Measurements from ENCODE around the gene CR1L.

CR1L gene

GRCh38 chr1:207649865-207650580 lies 5.1 kb downstream of the CR1L start:
- H3K9me2 ChIP-seq (ENCODE audit: low read depth, low read length) = no peaks in the 10 kb centered on the region
- no peak overlapping the region for H3K4me2 ChIP-seq (ENCODE audit: low read length)
- no peaks in the 10 kb centered on the region for H3K4me1 ChIP-seq (ENCODE audit: insufficient read depth, low read length, severe bottlenecking)
- TF ChIP-seq CTCF (IDR thresholded peaks at IDR 0.05; ENCODE audit: low read length) (no peak), EZH2 (IDR thresholded peaks at IDR 0.05; ENCODE audit: borderline replicate concordance, low read length) (no peak)
- H3K4me3 ChIP-seq (ENCODE audit: low read depth, low read length, poor library complexity, severe bottlenecking) = no peak overlapping the region
- no peaks in the 10 kb centered on the region for H3K27me3 ChIP-seq (ENCODE audit: insufficient read depth, low read length)
- no peaks in the 10 kb centered on the region for H3K36me3 ChIP-seq (ENCODE audit: insufficient read depth, low read length)
- H3K79me2 ChIP-seq (ENCODE audit: insufficient read depth, low read length) = no peaks in the 10 kb centered on the region
- H3K27ac ChIP-seq (ENCODE audit: low read depth, low read length, poor library complexity, severe bottlenecking) = no peak overlapping the region
- H2AFZ ChIP-seq (ENCODE audit: low read length) = no peak overlapping the region
- no peaks in the 10 kb centered on the region for H3F3A ChIP-seq (ENCODE audit: insufficient read depth, low read length)
- H3K9me3 ChIP-seq (ENCODE audit: low read length) = no peaks in the 10 kb centered on the region
- H4K20me1 ChIP-seq (ENCODE audit: insufficient read depth, low read length) = no peaks in the 10 kb centered on the region
- no peak overlapping the region for H3K9ac ChIP-seq (ENCODE audit: low read length)

DNA sequence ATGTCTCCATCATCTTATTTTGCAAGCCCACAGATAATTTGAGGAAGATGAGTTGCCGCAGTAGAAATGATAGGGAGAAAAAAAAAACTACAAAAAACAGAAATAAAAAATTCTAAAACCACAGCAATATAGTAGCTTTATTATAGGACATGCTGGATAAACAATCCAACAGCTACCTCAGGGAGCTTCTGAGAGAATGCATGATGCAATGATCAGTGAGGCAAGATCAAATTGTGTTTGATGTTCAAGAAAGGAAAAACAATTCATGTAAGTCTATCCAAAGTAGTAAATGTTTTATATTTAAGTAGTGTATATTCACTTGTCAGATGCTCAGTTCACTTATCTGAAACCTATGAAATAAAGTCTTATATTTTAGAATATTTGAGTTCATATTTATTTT lies 6.7 kb downstream of the CR1L start:
- Histone ChIP-seq H3K4me1 (ENCODE audit: insufficient read depth, low read length, severe bottlenecking) (no peaks in the 10 kb centered on the region), H3K79me2 (ENCODE audit: insufficient read depth, low read length) (no peaks in the 10 kb centered on the region), H3K9me3 (ENCODE audit: low read length) (no peaks in the 10 kb centered on the region), H3K4me3 (ENCODE audit: low read depth, low read length, poor library complexity, severe bottlenecking) (no peak overlapping the region), H3K27me3 (ENCODE audit: insufficient read depth, low read length) (no peaks in the 10 kb centered on the region), H3K27ac (ENCODE audit: low read depth, low read length, poor library complexity, severe bottlenecking) (no peak overlapping the region), H3K4me2 (ENCODE audit: low read length) (no peak overlapping the region), H3K9me2 (ENCODE audit: low read depth, low read length) (no peaks in the 10 kb centered on the region), H2AFZ (ENCODE audit: low read length) (no peak overlapping the region), H3K9ac (ENCODE audit: low read length) (no peak overlapping the region), H3F3A (ENCODE audit: insufficient read depth, low read length) (no peaks in the 10 kb centered on the region), H4K20me1 (ENCODE audit: insufficient read depth, low read length) (no peaks in the 10 kb centered on the region), H3K36me3 (ENCODE audit: insufficient read depth, low read length) (no peaks in the 10 kb centered on the region)
- TF ChIP-seq CTCF (IDR thresholded peaks at IDR 0.05; ENCODE audit: low read length) = no peak
- no peak for TF ChIP-seq EZH2 (IDR thresholded peaks at IDR 0.05; ENCODE audit: borderline replicate concordance, low read length)

DNA sequence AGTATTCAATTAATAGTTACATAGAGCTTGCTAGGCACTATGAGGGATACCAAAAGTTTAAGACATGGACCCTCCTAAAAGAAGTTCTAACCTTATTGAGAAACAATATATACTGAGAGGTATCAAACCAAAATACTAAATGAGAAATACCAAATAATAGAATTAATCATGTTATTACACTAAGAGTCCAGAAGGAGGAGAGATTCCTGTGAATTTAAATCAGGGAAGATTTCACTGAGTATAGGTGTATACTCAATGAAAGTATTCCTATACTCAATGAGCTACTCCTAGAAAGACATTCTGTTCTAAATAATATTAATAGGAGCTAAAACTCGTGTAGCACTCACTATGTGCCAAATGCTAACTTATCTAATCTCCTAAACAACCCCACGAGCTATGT lies 9.4 kb downstream of the CR1L start:
- H3K4me3 ChIP-seq (ENCODE audit: low read depth, low read length, poor library complexity, severe bottlenecking) = no peak overlapping the region
- no peak overlapping the region for H2AFZ ChIP-seq (ENCODE audit: low read length)
- H4K20me1 ChIP-seq (ENCODE audit: insufficient read depth, low read length) = no peaks in the 10 kb centered on the region
- no peaks in the 10 kb centered on the region for H3F3A ChIP-seq (ENCODE audit: insufficient read depth, low read length)
- H3K4me1 ChIP-seq (ENCODE audit: insufficient read depth, low read length, severe bottlenecking) = no peaks in the 10 kb centered on the region
- no peak overlapping the region for H3K9ac ChIP-seq (ENCODE audit: low read length)
- H3K9me2 ChIP-seq (ENCODE audit: low read depth, low read length) = no peaks in the 10 kb centered on the region
- H3K79me2 ChIP-seq (ENCODE audit: insufficient read depth, low read length) = no peaks in the 10 kb centered on the region
- no peaks in the 10 kb centered on the region for H3K27me3 ChIP-seq (ENCODE audit: insufficient read depth, low read length)
- no peak overlapping the region for H3K27ac ChIP-seq (ENCODE audit: low read depth, low read length, poor library complexity, severe bottlenecking)
- TF ChIP-seq EZH2 (IDR thresholded peaks at IDR 0.05; ENCODE audit: borderline replicate concordance, low read length) (no peak), CTCF (IDR thresholded peaks at IDR 0.05; ENCODE audit: low read length) (no peak)
- no peaks in the 10 kb centered on the region for H3K36me3 ChIP-seq (ENCODE audit: insufficient read depth, low read length)
- H3K4me2 ChIP-seq (ENCODE audit: low read length) = no peak overlapping the region
- H3K9me3 ChIP-seq (ENCODE audit: low read length) = no peaks in the 10 kb centered on the region
